Mesenchymal stem cell (in vitro differentiated cells and primary cell): ENCODE measurements around the gene AKAP8L.

Experiments used
- DNase-seq: peaks from one replicate; pipeline ENCODE4 v3.0.0-alpha.2; 2013
- H2AFZ ChIP-seq: one replicate; pipeline ENCODE4 v1.6.1; 2013; ENCODE audit warnings: low read depth, mild to moderate bottlenecking, control low read depth, inconsistent platforms, low read length, moderate library complexity
- H2AK5ac ChIP-seq: 2 replicates; pipeline ENCODE4 v1.6.1; 2013; ENCODE audit warnings: low read length, moderate library complexity, mild to moderate bottlenecking, inconsistent platforms; ENCODE audit not compliant: severe bottlenecking
- H2BK120ac ChIP-seq: one replicate; pipeline ENCODE4 v1.6.1; 2013; ENCODE audit warnings: low read depth, mild to moderate bottlenecking, inconsistent platforms, low read length, moderate library complexity
- H2BK12ac ChIP-seq, 2 experiments: one replicate each; pipeline ENCODE4 v1.6.1; 2013; ENCODE audit warnings: inconsistent platforms in 2 of 2, low read length in 2 of 2, mild to moderate bottlenecking in 2 of 2, moderate library complexity in 2 of 2, control low read depth in 1 of 2
- H2BK15ac ChIP-seq: one replicate; pipeline ENCODE4 v1.6.1; 2013; ENCODE audit warnings: mild to moderate bottlenecking, low read depth, inconsistent platforms; ENCODE audit not compliant: poor library complexity, severe bottlenecking
- H2BK5ac ChIP-seq: 2 replicates; pipeline ENCODE4 v1.6.1; 2013; ENCODE audit warnings: low read depth, mild to moderate bottlenecking, low read length, control low read depth, inconsistent platforms; ENCODE audit not compliant: poor library complexity, severe bottlenecking
- H3K14ac ChIP-seq, 2 experiments: one replicate each; pipeline ENCODE4 v1.6.1; 2013; ENCODE audit warnings: inconsistent platforms in 2 of 2, low read length in 2 of 2, control low read depth in 1 of 2, mild to moderate bottlenecking in 1 of 2, moderate library complexity in 1 of 2
- H3K18ac ChIP-seq, 2 experiments: one replicate each; pipeline ENCODE4 v1.6.1; 2013; ENCODE audit warnings: inconsistent platforms in 2 of 2, low read length in 2 of 2, control low read depth in 1 of 2, low read depth in 1 of 2, mild to moderate bottlenecking in 1 of 2
- H3K23ac ChIP-seq, 2 experiments: one replicate each; pipeline ENCODE4 v1.6.1; 2013; ENCODE audit warnings: inconsistent platforms in 2 of 2, low read length in 2 of 2, mild to moderate bottlenecking in 2 of 2, moderate library complexity in 2 of 2, control low read depth in 1 of 2
- H3K27ac ChIP-seq: 2 replicates; pipeline ENCODE4 v1.5.1; 2013; ENCODE audit warnings: mild to moderate bottlenecking, moderate library complexity, low read length, control low read depth, inconsistent platforms; ENCODE audit not compliant: poor library complexity, severe bottlenecking
- H3K27me3 ChIP-seq, 2 experiments: 2 replicates each; pipeline versions ENCODE4 v1.6.1 to v1.7.0; 2013; ENCODE audit warnings: low read length in 2 of 2, mild to moderate bottlenecking in 2 of 2, moderate library complexity in 2 of 2, control low read depth in 1 of 2, inconsistent platforms in 1 of 2; ENCODE audit not compliant: control insufficient read depth in 1 of 2, insufficient read depth in 1 of 2
- H3K36me3 ChIP-seq, 2 experiments: 2 replicates each; pipeline versions ENCODE4 v1.6.1 to v1.7.0; 2013; ENCODE audit warnings: low read length in 2 of 2, control low read depth in 1 of 2, inconsistent platforms in 1 of 2, low read depth in 1 of 2, mild to moderate bottlenecking in 1 of 2; ENCODE audit not compliant: insufficient read depth in 2 of 2, control insufficient read depth in 1 of 2
- H3K4ac ChIP-seq, 2 experiments: one replicate each; pipeline ENCODE4 v1.6.1; 2013; ENCODE audit warnings: inconsistent platforms in 2 of 2, low read length in 2 of 2, mild to moderate bottlenecking in 2 of 2, moderate library complexity in 2 of 2, control low read depth in 1 of 2, low read depth in 1 of 2
- H3K4me1 ChIP-seq: 2 replicates; pipeline ENCODE4 v1.6.1; 2013; ENCODE audit warnings: low read depth, low read length, control low read depth; ENCODE audit not compliant: control insufficient read depth, insufficient read depth
- H3K4me2 ChIP-seq: 2 replicates; pipeline ENCODE4 v1.6.1; 2013; ENCODE audit warnings: low read length, mild to moderate bottlenecking, inconsistent platforms; ENCODE audit not compliant: poor library complexity, severe bottlenecking
- H3K4me3 ChIP-seq, 2 experiments: 2 replicates each; pipeline versions ENCODE4 v1.5.1 to v1.7.0; 2013; ENCODE audit warnings: low read length in 2 of 2, mild to moderate bottlenecking in 2 of 2, control low read depth in 1 of 2, low read depth in 1 of 2; ENCODE audit not compliant: insufficient read depth in 1 of 2
- H3K79me1 ChIP-seq: replicated peaks from 2 replicates; pipeline ENCODE4 v1.6.1; 2013; ENCODE audit warnings: mild to moderate bottlenecking, control low read depth, low read length, inconsistent platforms; ENCODE audit not compliant: poor library complexity, severe bottlenecking
- H3K9ac ChIP-seq: 2 replicates; pipeline ENCODE4 v1.7.0; 2013; ENCODE audit warnings: mild to moderate bottlenecking, low read length, moderate library complexity
- H3K9me3 ChIP-seq: 2 replicates; pipeline ENCODE4 v1.7.0; 2013; ENCODE audit warnings: mild to moderate bottlenecking, low read length; ENCODE audit not compliant: control insufficient read depth
- H4K8ac ChIP-seq: one replicate; pipeline ENCODE4 v1.6.1; 2013; ENCODE audit warnings: inconsistent platforms, mild to moderate bottlenecking, low read length, moderate library complexity
- H4K91ac ChIP-seq: one replicate; pipeline ENCODE4 v1.6.1; 2013; ENCODE audit warnings: mild to moderate bottlenecking, low read length, inconsistent platforms
- WGBS: methylation state at CpG from one replicate; pipeline ENCODE4 v1.1.7; 2013; ENCODE audit warnings: mixed read lengths; 5-methylcytosine and 5-hydroxymethylcytosine counted together

AKAP8L gene

DNA sequence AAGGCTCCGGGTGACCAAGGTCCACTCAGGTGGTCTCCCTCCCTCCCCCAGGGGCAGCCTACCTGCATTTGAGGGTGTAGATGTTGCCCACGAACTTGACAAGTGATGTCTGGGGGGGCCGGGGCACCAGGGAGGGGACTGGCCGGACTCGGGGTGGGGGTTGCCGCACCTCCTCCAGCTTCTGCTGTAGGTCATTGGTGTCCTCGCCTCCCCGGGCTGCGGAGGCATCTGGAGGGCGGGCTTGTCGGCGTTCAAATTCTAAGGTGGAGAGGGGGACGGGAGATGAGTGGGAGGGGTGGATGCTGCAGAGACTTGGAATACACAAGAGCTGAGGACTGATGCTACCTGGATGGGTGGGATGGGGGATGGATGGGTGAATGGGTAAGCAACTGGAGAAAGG, 5.3 kb upstream of the AKAP8L start:
- Histone ChIP-seq H3K4me2 (no peak overlapping the region), H3K79me1 (peaks cover 57% of the 10 kb centered on the region), H3K4ac (no peak overlapping the region), H3K14ac (no peak overlapping the region), H2AFZ (no peak overlapping the region), H3K27ac (no peak overlapping the region), H3K4me1 (no peaks in the 10 kb centered on the region), H4K8ac (no peak overlapping the region), H3K18ac (no peak overlapping the region), H4K91ac (no peak overlapping the region), H3K4me3 (no peak overlapping the region), H2AK5ac (no peak overlapping the region), H3K23ac (no peak overlapping the region), H2BK15ac (no peak overlapping the region), H2BK5ac (no peak overlapping the region), H3K36me3 (peaks cover 68 to 84% of the 10 kb centered on the region in 2 experiments), H2BK120ac (no peak overlapping the region), H2BK12ac (no peak overlapping the region), H3K27me3 (no peaks in the 10 kb centered on the region), H3K9me3 (peaks cover 8% of the 10 kb centered on the region), H3K9ac (no peak overlapping the region)
- no peak for DNase-seq
- over 99% methylated on average over 13 of the region's 13 CpGs for WGBS

DNA sequence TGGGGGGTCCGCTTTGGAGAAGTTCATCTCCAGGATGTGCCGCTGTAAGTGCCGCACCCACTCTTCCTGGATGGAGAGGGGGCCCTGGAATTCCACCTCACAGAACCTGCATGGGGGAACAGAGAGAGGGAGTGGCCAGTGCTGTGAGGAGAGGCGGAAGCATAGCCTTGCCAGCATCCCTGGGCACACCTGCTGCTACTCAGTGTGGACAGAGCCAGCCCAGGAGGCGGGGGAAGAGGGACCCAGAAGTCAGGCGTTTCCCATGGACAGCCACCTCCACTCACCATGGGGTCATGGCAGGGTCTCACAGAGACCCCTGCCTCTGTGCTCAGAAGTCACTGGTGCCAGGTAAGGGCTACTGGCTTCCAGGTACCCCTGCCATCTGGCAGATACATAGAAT, 4.3 kb upstream of the AKAP8L start:
- Histone ChIP-seq H2BK15ac (no peak overlapping the region), H3K27ac (no peak overlapping the region), H3K36me3 (peaks cover 65 to 74% of the 10 kb centered on the region in 2 experiments), H3K9ac (no peak overlapping the region), H3K4ac (no peak overlapping the region), H3K79me1 (peaks cover 50% of the 10 kb centered on the region), H2AK5ac (no peak overlapping the region), H2BK12ac (no peak overlapping the region), H3K4me2 (no peak overlapping the region), H3K4me3 (no peak overlapping the region), H3K14ac (no peak overlapping the region), H2BK5ac (no peak overlapping the region), H4K91ac (no peak overlapping the region), H3K27me3 (no peaks in the 10 kb centered on the region), H3K18ac (no peak overlapping the region), H3K9me3 (peaks cover 8% of the 10 kb centered on the region), H2AFZ (no peak overlapping the region), H3K4me1 (no peaks in the 10 kb centered on the region), H2BK120ac (no peak overlapping the region), H4K8ac (no peak overlapping the region), H3K23ac (no peak overlapping the region)
- no peak for DNase-seq
- WGBS = 95% methylated on average over 6 of the region's 6 CpGs

DNA sequence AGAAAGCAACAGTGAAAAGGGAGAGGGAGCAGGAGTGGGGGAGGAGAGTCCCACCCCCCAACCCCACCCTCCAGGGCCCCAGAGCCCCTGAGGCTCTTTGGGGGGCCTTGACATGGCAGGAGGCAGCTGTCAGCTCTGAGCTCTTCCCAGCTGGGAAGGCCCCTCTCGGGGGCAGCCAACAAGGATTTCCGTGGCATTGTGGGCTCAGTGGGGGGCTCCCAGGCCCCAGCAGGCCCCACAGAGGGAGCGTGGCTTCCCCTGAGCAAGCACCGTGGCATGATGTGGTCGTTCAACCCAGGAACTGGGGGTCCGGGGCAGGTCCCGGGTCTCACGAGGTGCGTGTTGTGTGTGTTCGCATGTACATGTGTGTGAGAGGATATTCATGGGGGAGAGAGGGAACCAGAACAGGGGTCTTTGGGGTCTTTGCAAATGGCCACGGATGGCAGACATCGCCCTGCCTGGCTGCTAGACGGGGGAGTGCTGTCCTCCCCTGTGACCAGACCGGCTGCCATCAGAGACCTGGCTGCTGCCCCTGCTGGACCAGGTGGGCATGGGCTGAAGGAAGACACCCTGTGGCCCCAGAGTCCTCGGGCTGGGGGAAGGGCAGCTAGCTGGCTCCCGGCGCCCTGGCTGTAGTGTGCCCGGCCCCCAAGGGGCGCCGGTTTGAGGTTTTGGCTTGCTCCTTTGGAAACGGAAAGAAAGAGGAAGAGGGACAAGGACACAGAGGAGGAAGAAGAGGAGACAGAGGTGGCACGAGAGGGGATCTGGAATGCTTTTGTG, 3.7 kb upstream of the AKAP8L start:
- no peak overlapping the region for H2BK15ac ChIP-seq
- no peak overlapping the region for H2BK5ac ChIP-seq
- H3K4me3 ChIP-seq = no peak overlapping the region
- peaks cover 2% of the 10 kb centered on the region for H3K4me1 ChIP-seq
- H3K27me3 ChIP-seq = no peaks in the 10 kb centered on the region
- H2BK120ac ChIP-seq = no peak overlapping the region
- peaks cover 8% of the 10 kb centered on the region for H3K9me3 ChIP-seq
- H2AFZ ChIP-seq = no peak overlapping the region
- no peak overlapping the region for H3K4ac ChIP-seq
- H3K79me1 ChIP-seq = peaks cover 45% of the 10 kb centered on the region
- H3K9ac ChIP-seq = no peak overlapping the region
- DNase-seq = no peak
- H3K36me3 ChIP-seq = peaks cover 60 to 68% of the 10 kb centered on the region in 2 experiments
- H3K27ac ChIP-seq = no peak overlapping the region
- H4K8ac ChIP-seq = no peak overlapping the region
- H2BK12ac ChIP-seq = no peak overlapping the region
- no peak overlapping the region for H3K4me2 ChIP-seq
- WGBS = 98% methylated on average over 22 of the region's 22 CpGs
- H3K14ac ChIP-seq = no peak overlapping the region
- H2AK5ac ChIP-seq = no peak overlapping the region
- H3K18ac ChIP-seq = no peak overlapping the region
- H4K91ac ChIP-seq = no peak overlapping the region
- no peak overlapping the region for H3K23ac ChIP-seq

DNA sequence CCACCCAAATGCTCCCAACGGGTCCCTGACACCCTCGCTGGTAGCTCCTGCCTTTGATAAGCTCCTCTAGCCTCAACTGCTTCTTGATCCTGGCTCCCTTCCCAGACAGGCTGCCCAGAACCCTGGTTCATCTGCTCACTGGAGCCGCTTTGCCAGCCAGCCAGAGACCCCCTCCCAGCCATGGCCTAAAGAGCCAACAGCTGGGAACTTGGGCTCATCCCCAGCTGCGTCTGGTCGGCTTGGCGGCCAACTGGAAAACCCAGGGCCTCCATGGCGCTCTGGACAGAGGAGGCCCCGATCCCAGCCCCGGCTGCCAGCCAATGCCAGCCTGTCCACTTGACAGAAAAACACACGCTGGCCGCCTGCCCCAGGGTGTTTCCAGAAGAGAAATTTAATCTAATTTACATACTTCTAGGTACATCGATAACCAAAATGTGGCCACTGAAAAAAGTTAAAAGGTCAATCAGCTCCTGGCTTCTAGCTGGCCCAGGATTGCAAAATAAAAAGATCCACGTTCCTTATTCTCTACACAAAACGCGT, 3.0 kb upstream of the AKAP8L start:
- no peaks in the 10 kb centered on the region for H3K27me3 ChIP-seq
- H2AFZ ChIP-seq = no peak overlapping the region
- WGBS = 95% methylated on average over 12 of the region's 15 CpGs
- H2BK5ac ChIP-seq = no peak overlapping the region
- H2AK5ac ChIP-seq = no peak overlapping the region
- H3K9me3 ChIP-seq = peaks cover 8% of the 10 kb centered on the region
- no peak overlapping the region for H3K4me2 ChIP-seq
- H4K91ac ChIP-seq = no peak overlapping the region
- peaks cover 5% of the 10 kb centered on the region for H3K4me1 ChIP-seq
- H2BK15ac ChIP-seq = no peak overlapping the region
- H2BK120ac ChIP-seq = no peak overlapping the region
- no peak overlapping the region for H3K27ac ChIP-seq
- no peak overlapping the region for H4K8ac ChIP-seq
- no peak overlapping the region for H3K23ac ChIP-seq
- no peak overlapping the region for H3K14ac ChIP-seq
- no peak for DNase-seq
- no peak overlapping the region for H2BK12ac ChIP-seq
- H3K18ac ChIP-seq = no peak overlapping the region
- peaks cover 53 to 61% of the 10 kb centered on the region in 2 experiments for H3K36me3 ChIP-seq
- no peak overlapping the region for H3K9ac ChIP-seq
- no peak overlapping the region for H3K4me3 ChIP-seq
- H3K79me1 ChIP-seq = peaks cover 38% of the 10 kb centered on the region
- H3K4ac ChIP-seq = no peak overlapping the region
